HG03066 (cell line): ENCODE results near the gene ENAH.

Experiments used
- ATAC-seq: cut with Tn5 transposase; IDR thresholded peaks from one replicate; pipeline ENCODE4 v1.9.1; 2021; ENCODE audit warnings: low read depth; ENCODE audit not compliant: unreplicated experiment

Gene ENAH

GRCh38 chr1:225462714-225463574 is 190.0 kb downstream of the ENAH start:
- ATAC-seq, result no peak

GRCh38 chr1:225462429-225462713 is 190.6 kb downstream of the ENAH start:
- no peak for ATAC-seq

GRCh38 chr1:225461533-225462428 is 191.1 kb downstream of the ENAH start:
- ATAC-seq, result no peak

- ATAC-seq, result no peak
These were observed 192.0 kb downstream of the ENAH start for GRCh38 chr1:225460737-225461532.

GRCh38 chr1:225460021-225460736 is 192.7 kb downstream of the ENAH start:
- ATAC-seq, result no peak

GRCh38 chr1:225458222-225458631 is 194.7 kb downstream of the ENAH start:
- no peak for ATAC-seq

GRCh38 chr1:225454733-225455132 is 198.2 kb downstream of the ENAH start:
- peak; percentile 64 for ATAC-seq

GRCh38 chr1:225453797-225454648 is 198.9 kb downstream of the ENAH start:
- peak; percentile 15 for ATAC-seq

- no peak for ATAC-seq
These were observed 200.9 kb downstream of the ENAH start for GRCh38 chr1:225451840-225452515.

- ATAC-seq, result no peak
These were observed 201.6 kb downstream of the ENAH start for GRCh38 chr1:225451340-225451739.

- no peak for ATAC-seq
These were observed 202.3 kb downstream of the ENAH start for GRCh38 chr1:225450491-225451191.

GRCh38 chr1:225449774-225450173 is 203.1 kb downstream of the ENAH start:
- ATAC-seq, result no peak

GRCh38 chr1:225449261-225449660 is 203.7 kb downstream of the ENAH start:
- ATAC-seq, result no peak

- ATAC-seq, result no peak
These were observed 204.6 kb downstream of the ENAH start for GRCh38 chr1:225448146-225448805.

- ATAC-seq, result no peak
These were observed 205.3 kb downstream of the ENAH start for GRCh38 chr1:225447650-225448089.

- no peak for ATAC-seq
These were observed 205.8 kb downstream of the ENAH start for GRCh38 chr1:225446981-225447615.

- ATAC-seq, result no peak
These were observed 206.3 kb downstream of the ENAH start for GRCh38 chr1:225446595-225446960.
